ENCODE measurements around the gene CFAP299. TPM values are rescaled to one million over a fixed set of nuclear protein-coding genes. Genes with fewer than 3 reads are reported as not detected.

Gene CFAP299
- total and polyA plus RNA-seq, 2 donors (not counting 3 experiments of a cell fraction or from before 2014, with no cell fraction given), result not detected

GRCh38 chr4:80806472-80806871 lies 470.9 kb downstream of the CFAP299 start:
- H2AFZ ChIP-seq (ENCODE audit: low read depth, low read length), result no peak overlapping the region
- ChIA-PET CTCF (no interaction called here), POLR2A (no interaction called here)
- no peaks in the 10 kb centered on the region for H3K36me3 ChIP-seq (ENCODE audit: control insufficient read depth in 2 of 2, extremely low read depth in 1 of 2, insufficient read depth in 2 of 2, low read length in 2 of 2)
- TF ChIP-seq JUN (IDR thresholded peaks at IDR 0.05; ENCODE audit: borderline replicate concordance, insufficient read depth, insufficient read length, low read depth), result no peak
- no peak for TF ChIP-seq MYC (IDR thresholded peaks at IDR 0.05; ENCODE audit: low read depth, low read length)
- no peak for TF ChIP-seq FOS (IDR thresholded peaks at IDR 0.05; ENCODE audit: borderline replicate concordance, insufficient read depth, low read length)
- TF ChIP-seq GATA2 (IDR thresholded peaks at IDR 0.05; ENCODE audit: insufficient read depth, insufficient read length, low read depth, low read length), result no peak
- no peak for TF ChIP-seq POLR2AphosphoS5 (IDR thresholded peaks at IDR 0.05; ENCODE audit: insufficient read depth, low read depth, low read length)
- TF ChIP-seq CTCF (IDR thresholded peaks at IDR 0.05; ENCODE audit: extremely low read depth in 1 of 2, insufficient read depth in 1 of 2, low read depth in 1 of 2, low read length in 2 of 2), result no peak
- TF ChIP-seq EZH2 (IDR thresholded peaks at IDR 0.05; ENCODE audit: borderline replicate concordance, low read depth, low read length, severe bottlenecking), result no peak
- TF ChIP-seq POLR2A (IDR thresholded peaks at IDR 0.05; ENCODE audit: low read depth, low read length), result no peak
- TF ChIP-seq, protein P1, sequence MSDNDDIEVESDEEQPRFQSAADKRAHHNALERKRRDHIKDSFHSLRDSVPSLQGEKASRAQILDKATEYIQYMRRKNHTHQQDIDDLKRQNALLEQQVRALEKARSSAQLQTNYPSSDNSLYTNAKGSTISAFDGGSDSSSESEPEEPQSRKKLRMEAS (IDR thresholded peaks at IDR 0.05; ENCODE audit: insufficient read depth, insufficient read length), result no peak
- DNase-seq (ENCODE audit: low read depth, low spot score) (no peak), FAIRE-seq (no peak)
- dilution Hi-C loops (cut with MboI; ENCODE audit: extremely low pct_ligation_motif_present, low sequenced_read_pairs), result no loop called here
- H3K9me3 ChIP-seq (replicated peaks; ENCODE audit: control insufficient read depth, insufficient read depth, low read length), result no peaks in the 10 kb centered on the region
- no TSS peak for BruUV-seq (replicated peaks)
- H3K9ac ChIP-seq (replicated peaks; ENCODE audit: extremely low read depth, insufficient read depth, low read length), result no peak overlapping the region
- no peak overlapping the region for H3K4me2 ChIP-seq (ENCODE audit: insufficient read depth, low read length)
- no peaks in the 10 kb centered on the region for H3K79me2 ChIP-seq (ENCODE audit: control insufficient read depth, insufficient read depth, low read length)
- no peaks in the 10 kb centered on the region for H3K4me1 ChIP-seq (ENCODE audit: control insufficient read depth, extremely low read depth, insufficient read depth, low read length)
- no peak overlapping the region for H3K4me3 ChIP-seq (replicated peaks in 1 of 3; ENCODE audit: insufficient read depth in 1 of 3, low read depth in 1 of 3, low read length in 3 of 3)
- H3K9me1 ChIP-seq (replicated peaks; ENCODE audit: control insufficient read depth, extremely low read depth, insufficient read depth, low read length), result no peaks in the 10 kb centered on the region
- no peaks in the 10 kb centered on the region for H4K20me1 ChIP-seq (replicated peaks; ENCODE audit: control insufficient read depth, extremely low read depth, insufficient read depth, low read length)
- intact Hi-C loops (cut with micrococcal nuclease), result no loop called here
- no peaks in the 10 kb centered on the region for H3K27me3 ChIP-seq (ENCODE audit: control insufficient read depth in 2 of 2, insufficient read depth in 2 of 2, low read length in 2 of 2)
- no peak overlapping the region for H3K27ac ChIP-seq (ENCODE audit: insufficient read depth, low read depth, low read length)

Data from endothelial cell of umbilical vein (primary cell).